GM19372 (cell line): ENCODE results near the gene PIK3R6.

Source experiments
- ATAC-seq: cut with Tn5 transposase; IDR thresholded peaks from one replicate; pipeline ENCODE4 v1.9.1; 2021; ENCODE audit warnings: mild to moderate bottlenecking, low read depth, moderate library complexity; ENCODE audit not compliant: unreplicated experiment

Gene PIK3R6

DNA sequence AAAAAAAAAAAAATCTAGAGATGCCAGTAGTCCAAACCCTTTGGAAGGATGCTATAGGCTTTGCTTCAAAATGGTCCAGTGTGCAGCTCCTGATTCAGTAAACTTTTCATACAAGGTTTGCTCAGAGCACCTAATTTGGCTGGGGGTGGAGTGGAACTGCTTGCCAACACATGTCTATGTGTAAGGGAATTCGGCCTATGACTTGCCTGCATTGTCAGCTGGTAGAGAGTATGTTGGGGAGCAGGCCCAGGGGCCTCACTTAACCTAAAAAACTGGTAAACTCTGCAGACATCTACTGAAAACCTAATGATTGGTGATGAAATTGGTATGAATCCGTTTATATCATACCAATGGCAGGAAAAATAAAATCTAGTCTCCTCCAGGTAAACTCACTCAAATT, 66.8 kb downstream of the PIK3R6 start:
- no peak for ATAC-seq

DNA sequence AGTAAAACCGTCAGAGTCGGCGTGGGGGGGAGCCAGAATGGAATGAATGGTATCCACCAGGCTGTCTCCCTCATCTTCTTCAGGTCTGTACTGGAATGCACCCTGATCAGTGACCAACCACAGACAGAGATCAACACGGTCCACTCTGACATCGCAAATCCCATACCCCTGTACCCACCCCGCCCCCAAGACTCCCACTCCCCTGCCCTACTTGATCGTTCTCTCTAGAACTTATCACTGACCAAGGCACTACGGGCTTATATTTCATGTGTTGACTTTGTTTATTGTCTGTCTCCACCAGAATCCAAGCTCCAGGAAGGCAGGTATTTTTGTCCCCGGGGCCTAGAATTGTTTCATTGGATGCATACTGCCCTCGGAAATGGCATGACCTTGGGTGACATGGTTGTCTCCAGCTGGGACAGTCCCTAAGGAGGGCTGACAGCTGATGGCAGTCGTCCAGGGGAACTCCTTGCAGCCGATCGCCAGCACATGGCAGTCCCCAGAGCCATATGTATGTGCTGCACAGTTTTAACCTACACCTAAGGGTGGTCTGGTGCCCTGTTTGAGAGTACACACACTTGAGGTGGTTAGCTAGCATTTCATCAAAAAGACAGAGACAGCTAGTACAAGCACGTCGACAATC, 67.8 kb downstream of the PIK3R6 start:
- ATAC-seq, result no peak

DNA sequence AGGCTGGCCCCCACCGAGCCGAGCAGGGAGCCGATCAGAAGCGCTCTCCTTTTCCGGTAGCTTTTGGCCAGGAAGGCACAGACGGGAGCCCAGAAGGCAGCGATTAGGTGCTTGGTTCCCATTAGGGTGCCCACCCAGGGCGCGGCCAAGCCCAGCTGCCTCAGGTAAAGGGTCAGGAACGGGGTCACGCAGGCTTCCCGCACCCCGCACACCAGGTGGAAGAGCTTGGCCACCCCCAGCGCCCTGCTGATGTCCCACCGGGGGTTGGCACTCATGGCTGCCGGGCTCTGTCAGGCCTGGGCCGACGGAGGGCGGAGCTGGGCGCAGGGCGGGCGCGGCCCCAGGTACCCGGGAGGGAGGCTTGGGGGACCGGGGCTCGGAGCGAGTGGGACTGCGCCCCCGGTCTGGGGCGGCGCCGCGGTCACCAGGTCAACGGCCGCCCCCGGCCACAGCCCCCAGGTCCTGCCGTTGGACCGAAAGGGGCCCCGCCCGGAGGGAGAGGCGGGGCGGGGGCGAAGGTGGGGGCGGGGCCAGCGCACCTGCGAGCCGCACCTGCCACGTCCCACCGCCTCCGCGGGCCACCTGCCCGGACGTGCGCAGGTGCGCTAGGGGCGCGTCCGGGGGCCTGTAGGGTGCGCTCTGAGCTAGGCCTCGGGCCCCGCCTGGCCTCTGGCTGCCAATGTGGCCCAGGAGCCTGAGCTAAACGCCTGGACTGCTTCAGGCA, 68.5 kb downstream of the PIK3R6 start, which contains the start of gene MFSD6L:
TSS of gene MFSD6L (minus strand) at position 520 of the 724 bp plus-strand sequence. CDS start at position 275, 245 bp downstream.
- no peak for ATAC-seq

DNA sequence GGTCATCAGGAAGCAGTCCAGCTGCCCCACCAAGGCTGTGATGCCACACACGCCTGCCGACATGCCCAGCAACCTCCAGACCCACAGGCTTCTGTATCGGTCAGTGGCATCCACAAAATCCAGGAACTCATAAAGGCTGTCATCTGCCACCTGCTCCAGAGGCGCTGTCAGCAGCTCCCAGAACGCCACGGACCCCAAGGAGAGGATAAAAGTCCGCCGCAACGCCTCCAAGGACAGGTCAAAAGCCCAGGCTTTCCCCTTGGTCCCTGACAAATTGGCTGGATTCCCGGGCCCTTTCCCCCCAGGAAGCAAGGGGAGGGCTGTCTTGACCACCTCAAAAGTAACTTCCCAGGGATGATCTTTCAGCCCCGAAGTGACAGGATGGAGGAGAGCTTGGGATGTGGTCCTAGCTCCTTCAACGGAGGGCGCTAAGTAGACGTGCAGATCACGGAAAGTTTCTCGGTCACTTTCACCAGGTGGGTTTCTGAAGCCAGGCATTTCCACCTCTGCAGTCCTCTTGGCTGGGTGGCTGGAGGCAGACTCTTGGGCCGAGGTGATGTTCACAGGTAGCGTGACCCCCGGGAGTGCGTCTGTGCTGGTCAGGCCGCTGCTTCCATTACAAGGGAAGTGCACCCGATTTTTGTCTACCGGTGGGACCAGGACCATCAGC, 69.2 kb downstream of the PIK3R6 start:
- no peak for ATAC-seq

DNA sequence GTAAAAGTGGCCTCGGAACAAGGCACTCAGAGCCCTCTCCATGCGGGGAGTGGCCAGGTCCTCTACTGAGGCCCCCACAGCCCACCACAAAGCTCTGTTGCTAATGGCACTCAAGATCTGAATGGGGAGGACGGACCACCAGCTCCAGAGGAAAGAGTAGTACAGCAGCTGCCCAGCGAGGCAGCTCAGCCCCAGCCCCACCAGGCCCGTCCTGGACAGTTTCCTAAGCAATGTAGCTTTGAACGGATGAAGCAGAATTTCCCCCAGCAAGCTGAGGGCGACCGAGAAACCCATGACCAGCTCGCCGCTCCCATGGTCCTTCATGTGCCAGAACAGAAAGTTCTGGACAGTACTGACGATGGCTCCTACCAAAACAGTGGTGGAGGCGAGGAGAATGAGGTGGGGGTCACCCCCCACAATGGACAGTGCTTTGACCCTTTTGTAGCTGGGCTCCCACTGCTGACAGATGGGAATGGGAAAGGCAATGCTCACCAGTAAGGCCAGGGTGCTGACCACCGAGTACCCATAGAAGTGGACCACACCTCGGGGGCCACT, 69.8 kb downstream of the PIK3R6 start:
- ATAC-seq, result no peak

DNA sequence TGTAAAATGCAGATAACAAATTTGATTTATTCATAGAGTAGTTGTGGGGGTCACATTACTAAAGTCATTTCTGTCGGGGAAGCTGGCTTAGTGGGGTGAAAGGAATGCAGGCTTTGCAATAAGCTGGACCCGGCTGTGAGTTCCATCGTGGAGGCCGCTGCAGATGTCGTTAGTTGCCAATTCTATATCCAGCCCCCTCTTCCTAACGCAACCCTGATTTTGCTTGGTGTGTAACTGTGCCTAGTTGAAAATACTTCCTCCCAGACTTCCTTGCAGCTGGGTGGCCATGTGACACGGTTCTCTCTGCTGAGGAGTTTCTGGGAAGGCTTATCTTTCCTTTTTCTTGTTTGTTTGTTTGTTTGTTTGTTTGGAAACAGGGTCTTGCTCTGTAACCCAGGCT, 72.8 kb downstream of the PIK3R6 start:
- ATAC-seq, result no peak

DNA sequence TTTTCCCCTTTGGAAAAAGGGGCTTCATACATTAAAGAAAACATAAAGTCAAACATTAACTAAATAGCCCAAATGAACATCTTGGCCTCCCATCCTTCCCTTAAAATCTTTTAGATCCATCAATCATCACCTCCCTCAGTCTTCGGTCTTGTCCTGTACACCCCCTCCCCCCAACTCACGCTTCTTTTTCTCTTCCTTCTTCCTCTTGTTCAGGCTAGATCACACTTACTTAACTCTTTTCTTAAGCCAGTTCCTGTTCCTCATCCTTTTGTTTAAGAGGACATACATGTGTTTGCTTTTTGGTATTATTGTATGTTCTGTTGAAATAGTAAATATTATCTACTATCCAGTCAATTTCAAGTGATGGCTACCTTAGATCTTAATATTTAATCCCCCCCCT, 73.8 kb downstream of the PIK3R6 start:
- ATAC-seq, result no peak

DNA sequence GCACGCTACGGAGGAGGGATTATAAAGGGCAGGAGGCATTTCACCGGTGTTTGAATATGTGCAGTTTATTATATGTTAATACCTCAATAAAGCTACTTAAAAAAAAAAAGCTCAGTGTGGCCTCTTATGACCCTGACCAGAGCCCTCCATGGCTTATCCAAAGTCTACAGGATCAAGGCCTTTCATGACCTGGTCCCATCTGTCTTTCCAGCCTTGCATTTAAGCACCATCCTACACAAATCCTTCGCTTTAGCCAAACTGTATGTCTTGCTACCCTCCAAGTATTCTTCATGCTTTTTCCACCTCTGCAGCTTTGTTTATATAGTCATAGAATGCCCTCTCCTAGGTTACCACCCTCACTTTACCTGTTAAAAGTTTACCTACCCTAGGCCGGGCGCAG, 74.8 kb downstream of the PIK3R6 start:
- no peak for ATAC-seq

DNA sequence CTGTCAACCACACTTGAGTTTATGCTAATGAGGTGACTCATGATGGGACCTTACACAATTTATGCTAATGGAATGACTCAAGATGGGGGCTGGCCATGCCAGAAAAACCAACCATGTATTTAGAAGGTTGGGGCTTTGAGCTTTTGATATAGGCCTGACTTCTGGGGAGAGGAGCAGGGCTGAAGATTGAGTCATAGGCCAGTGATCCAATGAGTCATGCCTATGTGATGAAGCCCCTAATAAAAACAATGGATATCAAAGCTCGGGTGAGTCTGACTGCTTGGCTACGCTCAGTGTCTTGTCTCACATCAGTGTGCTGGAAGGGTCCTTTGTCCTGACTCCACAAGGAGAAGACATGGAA, 75.6 kb downstream of the PIK3R6 start:
- ATAC-seq, result no peak

DNA sequence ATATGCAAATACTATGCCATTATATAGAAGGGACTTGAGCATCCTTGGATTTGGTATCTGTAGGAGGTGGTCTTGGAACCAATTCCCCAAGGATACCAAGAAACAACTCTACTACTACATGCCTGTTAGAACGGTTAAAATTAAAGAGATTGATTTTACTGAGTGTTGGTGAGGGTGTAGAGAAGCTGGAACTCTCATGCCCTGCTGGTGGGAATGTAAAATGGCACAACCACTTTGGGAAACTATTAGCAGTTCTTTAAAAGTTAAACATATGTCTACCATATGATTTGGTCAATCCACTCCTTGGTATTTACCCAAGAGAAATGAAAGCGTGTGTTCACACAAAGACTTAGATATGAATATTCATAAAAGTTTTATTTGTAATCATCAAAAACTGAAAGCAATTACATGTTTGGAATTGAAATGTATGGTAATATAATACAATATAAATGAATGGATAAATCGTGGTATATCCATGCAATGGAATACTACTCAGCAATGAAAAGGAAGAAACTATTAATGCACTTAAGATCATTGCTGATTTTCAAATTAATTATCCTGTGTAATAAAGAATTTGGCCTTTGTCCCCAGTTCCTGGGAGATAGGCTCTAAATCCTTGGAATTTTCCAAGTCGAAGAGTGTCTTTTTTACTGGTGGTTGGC, 76.1 kb downstream of the PIK3R6 start:
- no peak for ATAC-seq

DNA sequence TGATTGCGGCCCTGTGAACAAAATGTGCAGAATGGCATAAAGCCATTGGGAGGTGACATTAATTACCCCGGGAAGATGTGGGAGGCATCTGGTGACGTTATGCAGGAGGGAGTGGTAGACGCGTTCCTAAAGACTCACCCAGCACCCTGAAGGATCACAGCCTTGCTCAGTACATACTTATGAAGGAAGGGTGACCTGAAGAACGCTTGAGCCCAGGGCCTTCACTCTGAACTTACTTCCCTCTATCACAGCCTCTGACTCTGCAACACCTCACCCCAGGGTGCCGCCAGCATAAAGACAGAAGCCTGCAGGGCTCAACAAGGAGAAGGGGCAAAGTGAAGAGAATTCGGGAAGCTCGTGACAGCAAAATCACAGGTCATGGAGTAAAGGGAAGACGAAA, 77.7 kb downstream of the PIK3R6 start:
- ATAC-seq, result no peak

DNA sequence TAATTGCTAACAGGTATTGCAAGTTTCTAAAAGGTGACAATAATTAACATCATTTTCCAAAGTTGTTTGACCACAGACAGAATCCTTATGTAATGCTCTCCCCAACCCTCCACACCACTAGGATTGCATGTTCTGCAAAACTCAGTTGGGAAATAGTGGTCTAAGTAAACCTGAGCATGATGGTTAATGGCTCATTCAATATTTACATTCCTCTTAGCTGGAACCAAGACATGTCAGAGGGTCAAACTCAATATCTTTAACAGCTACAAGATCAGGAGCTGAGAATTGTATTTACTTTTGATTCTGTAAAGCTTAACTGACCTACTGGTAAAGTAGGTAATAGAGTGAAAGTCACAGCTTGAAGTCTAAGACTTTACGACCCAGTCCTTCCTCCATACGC, 78.5 kb downstream of the PIK3R6 start:
- ATAC-seq, result no peak

DNA sequence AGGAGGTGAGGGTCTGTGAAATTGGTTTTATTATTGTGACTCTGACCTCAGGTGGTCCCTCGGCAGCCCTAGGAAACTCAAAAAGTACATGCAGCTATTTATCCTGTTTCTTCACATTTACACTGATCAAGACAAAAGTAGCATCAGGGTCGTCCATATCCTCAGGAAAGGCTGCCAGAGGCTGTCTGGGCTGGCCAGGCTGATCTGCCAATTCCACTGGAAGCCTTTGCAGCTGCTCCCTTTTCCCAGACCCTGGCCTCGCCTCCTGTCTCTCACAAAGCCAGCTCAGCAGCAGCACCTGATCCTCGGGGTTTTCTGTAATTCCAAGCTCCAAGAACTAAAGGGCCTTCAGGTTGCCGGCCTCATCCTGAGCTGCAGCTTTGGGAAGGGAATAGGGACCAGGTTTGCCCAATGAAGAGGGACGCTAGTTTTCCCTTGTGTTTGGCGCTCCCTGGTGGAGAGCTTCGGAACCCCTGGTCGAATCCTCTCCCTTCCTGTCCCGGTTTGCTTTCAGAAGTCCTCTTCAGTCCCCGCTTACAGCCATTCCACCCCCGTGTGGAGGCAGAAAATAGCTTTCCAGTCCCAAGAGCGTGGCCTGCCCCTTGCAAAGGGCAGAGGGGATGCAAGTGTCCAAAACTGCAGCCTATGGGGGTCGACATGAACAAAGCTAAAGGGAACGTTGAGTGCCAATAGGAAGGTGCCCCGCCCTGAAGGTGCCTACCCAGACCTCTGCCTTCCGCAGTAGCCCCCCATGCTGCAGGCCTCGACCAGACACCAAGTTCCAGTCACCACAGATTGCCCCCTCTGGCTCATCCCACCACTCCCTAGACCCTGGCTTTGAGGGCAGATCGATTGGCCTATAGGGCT, 81.7 kb downstream of the PIK3R6 start:
- ATAC-seq, result no peak

DNA sequence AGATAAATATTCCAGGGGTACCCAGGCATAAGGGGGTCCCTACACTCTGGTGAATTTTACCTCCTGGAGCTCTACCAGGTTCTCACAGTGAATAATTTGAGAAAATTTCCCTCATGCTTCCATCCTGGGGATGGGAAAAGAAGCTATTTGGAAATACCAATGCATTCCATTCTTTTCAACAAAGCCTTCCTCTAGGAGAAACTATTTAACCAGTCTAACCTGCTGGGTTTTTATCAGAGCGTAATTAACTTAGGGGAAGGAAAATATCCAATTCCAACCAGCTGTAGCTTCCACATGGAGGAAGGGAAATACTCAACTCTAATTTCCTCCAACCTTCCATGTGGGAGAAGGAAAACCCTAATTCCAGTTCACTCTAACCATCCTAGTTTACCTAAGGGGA, 85.3 kb downstream of the PIK3R6 start:
- ATAC-seq, result no peak

DNA sequence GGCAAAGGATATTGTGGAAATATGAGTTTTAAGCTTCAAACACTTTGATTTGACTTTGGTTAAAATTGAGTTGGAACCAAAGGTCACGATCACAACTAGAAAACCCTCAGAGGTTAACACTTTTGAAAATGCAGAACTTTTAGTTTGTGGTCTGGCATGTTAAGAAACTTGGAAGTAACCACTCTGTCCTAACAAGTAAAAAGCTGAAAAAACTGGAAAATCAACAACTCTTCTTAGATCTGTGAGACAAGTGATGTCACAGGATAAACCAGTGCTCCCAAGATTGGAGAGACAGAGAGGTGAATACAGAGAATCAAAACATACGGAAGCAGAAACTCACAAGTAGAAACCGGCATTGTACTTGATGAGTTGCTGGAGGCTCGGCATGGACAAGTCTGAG, 85.7 kb downstream of the PIK3R6 start:
- ATAC-seq, result no peak

DNA sequence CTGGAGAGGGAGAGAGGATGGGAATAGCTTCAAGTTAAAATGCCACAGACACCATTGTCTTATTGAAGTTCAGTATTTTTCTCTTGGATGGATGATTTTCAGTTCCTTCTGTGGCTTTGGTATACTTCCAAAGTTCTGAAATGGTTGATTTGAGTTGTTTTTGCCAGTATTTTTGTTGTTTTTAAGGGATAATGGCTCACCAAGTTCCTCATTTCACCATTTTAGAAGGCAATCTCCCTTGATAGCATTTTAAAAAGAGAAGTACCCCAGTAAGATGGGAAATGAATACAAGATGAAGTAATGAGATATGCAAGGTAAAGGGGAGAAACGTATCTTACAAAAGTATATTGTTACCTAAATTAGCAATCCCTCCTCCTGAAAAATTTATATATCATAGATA, 90.6 kb downstream of the PIK3R6 start:
- no peak for ATAC-seq

DNA sequence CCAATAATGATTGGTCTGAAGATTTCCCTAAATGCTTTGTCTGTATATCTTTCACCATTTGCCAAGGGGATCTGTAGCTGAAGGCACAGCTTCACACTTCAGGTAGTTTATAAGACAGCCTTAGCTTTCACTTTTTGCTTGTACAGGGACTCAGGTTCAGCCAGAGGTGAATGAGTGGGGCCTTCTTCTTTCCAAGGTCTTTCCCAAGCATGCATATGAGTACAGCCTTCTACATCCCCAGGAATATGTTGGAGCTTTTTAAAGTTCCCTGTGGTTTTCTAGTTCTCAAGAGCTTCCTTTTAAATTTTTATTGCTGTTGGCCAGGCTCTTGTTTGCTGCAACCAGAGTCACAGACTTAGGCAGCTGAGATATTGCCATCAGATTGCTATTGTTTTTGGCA, 91.2 kb downstream of the PIK3R6 start:
- no peak for ATAC-seq

DNA sequence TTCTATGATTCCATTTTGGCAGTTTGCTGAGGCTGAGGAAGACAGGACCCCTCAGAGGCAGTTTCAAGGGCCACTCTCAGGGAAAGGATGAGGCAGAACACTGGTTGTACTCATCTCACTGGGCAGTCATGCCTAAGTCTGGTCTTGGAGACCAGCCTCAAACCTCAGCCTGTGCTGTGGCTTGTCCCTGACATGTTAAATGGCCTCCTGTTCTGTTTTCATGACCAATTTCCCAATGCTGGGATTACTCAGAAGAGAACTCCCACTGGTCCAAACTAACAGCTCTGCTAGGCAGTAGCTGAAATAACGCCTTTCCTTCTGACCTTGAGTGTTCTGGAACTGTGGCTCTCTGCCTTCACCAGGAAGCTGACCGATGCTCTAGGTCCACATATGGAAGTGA, 100.7 kb downstream of the PIK3R6 start:
- no peak for ATAC-seq

DNA sequence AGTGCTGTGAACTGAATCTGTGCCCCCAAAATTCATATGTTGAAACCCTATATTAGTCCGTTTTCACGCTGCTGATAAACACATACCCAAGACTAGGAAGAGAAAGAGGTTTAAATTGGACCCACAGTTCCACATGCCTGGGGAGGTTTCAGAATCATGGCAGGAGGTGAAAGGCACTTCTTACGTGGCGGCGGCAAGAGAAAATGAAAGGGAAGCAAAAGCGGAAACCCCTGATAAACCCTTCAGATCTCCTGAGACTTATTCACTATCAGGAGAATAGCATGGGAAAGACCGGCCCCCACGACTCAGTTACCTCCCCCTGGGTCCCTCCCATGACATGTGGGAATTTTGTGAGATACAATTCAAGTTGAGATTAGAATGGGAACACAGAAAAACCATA, 105.5 kb downstream of the PIK3R6 start:
- ATAC-seq, result no peak

DNA sequence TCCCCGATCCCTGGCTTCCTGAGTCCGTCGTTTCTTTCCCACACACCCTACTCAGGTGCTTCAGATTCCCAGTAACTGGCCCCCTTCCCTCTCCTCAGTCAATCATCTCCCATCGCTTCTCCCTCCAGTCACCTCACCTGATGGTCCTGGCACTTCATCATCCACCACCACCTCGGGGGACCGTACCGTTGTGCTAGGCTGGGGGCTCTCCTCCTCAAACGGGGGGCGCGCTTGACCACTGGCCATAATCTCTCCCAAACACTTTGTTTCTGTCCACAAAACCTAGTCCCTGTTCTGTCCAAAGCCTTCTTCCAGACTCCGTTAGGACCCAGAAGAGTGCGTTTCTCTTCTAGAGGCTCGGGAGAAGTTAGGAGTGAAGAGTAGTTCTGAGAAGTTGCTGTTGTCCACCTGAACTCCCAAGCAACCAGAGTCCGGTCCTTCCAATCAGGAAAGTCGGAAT, 109.3 kb downstream of the PIK3R6 start, which contains the start of gene SPDYE4:
TSS of gene SPDYE4 (minus strand) at position 410 of the 460 bp plus-strand sequence. CDS start at position 246, 164 bp downstream.
- ATAC-seq, result no peak
